Smooth muscle cell of the brain vasculature (primary cell): ENCODE data around the gene DNAJC4.

Experiments used
- DNase-seq: peaks from one replicate; pipeline ENCODE4 v3.0.0-alpha.2; 2012; ENCODE audit warnings: low read depth, low spot score

The DNAJC4 gene

DNA sequence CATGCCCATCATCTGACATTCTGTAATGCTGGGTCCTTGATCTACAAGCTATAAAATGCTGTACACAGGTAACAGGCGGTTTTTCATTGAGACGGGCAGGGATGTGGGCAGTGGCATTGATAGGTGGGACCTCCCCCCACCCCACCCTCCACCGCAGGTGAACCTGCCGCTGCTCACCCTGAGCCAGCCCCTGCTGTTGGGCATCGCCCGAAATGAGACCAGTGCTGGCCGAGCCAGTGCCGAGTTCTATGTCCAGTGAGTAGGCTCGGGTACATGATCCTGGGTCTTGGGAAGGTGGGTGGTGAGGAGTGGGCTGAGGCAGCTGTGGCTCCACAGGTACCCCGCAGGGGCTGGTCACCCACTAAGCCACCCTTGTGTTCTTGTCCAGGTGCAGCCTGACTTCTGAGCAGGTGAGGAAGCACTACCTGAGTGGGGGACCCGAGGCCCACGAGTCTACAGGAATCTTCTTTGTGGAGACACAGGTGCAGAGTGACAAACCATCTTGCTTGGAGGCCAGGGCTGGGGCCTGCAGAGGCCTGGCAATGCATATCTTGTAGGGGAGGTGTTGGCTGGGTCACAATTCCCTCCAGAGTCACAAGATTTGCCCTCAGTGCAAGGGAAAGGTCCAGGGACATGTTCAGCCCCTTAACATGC is 1.1 kb upstream of the DNAJC4 start:
- DNase-seq, result no peak

DNA sequence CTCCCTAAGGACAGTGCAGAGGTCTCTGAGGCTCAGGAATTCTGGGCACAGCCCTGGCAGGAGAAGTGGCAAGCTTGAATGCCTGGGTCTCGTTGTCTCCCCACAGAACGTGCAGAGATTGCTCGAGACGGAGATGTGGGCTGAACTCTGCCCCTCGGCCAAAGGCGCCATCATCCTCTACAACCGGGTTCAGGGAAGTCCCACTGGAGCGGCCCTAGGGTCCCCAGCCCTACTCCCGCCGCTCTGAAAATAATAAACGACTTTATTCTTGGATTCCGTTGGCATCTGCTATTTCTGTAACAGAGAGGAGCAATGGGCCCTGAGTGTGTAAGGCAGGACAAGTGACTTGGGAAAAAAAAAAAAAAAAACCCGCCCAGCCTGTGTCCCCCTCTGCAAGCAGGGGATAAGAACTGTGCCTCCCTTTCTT is 591 bp upstream of the DNAJC4 start:
- DNase-seq, result no peak

DNA sequence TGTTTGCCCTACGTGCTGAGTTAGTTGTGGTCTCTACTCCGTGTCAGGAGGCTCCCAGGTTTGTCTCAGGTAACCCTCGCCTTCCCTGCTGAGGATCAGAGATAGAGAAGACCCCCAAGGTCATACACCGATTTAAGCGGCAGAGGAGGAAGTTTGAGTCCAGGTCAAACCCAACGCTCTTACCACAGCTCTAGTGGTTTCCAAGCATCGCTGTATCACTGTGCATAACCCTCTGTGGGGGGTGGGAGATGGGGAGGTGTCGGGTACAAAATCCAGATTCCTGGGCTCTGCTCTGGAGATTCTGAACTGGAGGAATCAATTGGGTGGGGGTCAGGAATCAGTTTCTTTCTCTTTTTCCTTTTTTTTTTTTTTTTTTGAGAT is 627 bp downstream of the DNAJC4 start:
- DNase-seq, result no peak

DNA sequence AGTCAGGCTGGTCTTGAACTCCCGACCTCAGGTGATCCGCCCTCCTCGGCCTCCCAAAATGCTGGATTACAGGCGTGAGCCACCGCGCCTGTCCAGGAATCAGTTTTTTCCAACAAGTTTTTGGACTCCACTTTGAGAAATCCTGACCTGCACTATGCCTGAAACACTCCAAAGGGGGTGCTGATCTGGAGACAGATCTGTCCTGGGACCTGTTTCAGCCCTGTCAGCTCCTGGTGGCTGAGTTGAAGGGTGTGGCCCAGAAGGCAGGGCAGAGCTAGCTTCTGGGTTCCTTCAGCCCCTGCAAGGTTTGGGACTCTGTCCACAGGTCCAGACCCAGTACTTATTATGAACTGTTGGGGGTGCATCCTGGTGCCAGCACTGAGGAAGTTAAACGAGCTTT is 1.2 kb downstream of the DNAJC4 start:
- DNase-seq, result no peak

DNA sequence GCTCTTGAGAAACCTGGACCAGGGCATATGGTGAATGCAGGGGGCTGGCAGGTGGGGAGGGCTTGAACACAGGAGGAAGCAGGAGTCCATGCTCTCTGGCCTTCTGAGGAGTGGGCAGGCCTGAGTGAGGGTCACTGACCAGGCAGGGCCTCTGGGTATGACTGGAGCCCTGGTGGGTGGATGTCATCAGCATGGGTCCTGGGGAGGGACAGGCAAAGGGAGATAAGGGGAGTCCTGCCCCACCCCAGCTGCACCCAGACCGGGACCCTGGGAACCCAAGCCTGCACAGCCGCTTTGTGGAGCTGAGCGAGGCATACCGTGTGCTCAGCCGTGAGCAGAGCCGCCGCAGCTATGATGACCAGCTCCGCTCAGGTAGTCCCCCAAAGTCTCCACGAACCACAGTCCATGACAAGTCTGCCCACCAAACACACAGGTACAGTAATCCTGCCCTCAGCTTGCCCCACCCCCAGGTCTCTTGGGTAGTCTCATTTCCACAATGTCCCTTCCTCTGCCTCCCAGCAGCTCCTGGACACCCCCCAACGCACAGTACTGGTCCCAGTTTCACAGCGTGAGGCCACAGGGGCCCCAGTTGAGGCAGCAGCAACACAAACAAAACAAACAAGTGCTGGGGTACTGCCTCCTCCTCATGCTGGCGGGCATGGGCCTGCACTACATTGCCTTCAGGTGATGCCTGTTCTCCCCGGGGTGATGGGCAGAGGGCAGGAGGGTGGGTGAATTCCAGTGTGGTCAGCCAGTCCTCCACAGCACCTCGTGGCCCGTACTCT is 2.0 kb downstream of the DNAJC4 start:
- no peak for DNase-seq

DNA sequence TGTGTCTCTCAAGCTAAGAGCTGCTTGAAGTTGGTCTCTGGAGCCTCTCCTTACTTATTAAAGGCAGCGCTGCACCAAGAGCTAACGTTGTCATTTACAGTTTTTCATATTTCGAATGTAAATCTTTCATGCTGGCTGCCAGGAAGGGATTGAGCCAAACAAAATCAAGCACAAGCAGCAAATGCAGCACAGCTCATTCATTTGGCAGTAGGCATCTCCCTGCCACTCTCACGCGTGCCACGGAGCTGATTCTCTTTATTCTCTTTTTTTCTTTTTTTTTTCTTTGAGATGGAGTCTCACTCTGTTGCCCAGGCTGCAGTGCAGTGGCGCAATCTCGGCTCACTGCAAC is 2.6 kb downstream of the DNAJC4 start:
- no peak for DNase-seq

DNA sequence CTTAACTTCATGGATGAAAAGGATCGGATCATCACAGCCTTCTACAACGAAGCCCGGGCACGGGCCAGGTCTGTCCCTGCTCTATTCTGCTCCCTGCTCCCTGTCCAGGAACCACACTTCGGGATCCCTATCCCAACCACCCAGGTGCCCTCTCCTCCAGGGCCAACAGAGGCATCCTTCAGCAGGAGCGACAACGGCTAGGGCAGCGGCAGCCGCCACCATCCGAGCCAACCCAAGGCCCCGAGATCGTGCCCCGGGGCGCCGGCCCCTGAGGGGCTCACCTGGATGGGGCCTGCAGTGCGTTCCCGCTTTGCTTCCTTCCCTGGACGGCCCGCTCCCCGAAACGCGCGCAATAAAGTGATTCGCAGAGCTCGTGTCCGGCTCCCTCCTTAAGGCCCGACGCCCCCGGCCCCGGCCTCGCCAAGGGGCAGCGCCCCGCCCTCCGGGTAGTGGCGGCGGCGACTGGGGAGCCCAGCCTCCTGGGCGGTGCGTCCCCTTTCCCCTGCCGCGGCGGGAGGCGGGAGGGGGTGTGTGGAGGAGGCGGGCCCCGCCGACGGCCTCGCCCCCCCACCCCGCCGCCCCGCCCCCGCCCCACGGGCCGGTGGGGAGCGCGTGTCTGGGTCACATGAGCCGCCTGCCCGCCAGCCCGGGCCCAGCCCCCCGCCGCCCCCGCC is 3.7 kb downstream of the DNAJC4 start, which contains the start of gene VEGFB:
Gene VEGFB (plus strand): TSS at position 672 of the 674 bp plus-strand sequence. CDS start 250 bp downstream, outside the sequence.
- DNase-seq, result no peak

DNA sequence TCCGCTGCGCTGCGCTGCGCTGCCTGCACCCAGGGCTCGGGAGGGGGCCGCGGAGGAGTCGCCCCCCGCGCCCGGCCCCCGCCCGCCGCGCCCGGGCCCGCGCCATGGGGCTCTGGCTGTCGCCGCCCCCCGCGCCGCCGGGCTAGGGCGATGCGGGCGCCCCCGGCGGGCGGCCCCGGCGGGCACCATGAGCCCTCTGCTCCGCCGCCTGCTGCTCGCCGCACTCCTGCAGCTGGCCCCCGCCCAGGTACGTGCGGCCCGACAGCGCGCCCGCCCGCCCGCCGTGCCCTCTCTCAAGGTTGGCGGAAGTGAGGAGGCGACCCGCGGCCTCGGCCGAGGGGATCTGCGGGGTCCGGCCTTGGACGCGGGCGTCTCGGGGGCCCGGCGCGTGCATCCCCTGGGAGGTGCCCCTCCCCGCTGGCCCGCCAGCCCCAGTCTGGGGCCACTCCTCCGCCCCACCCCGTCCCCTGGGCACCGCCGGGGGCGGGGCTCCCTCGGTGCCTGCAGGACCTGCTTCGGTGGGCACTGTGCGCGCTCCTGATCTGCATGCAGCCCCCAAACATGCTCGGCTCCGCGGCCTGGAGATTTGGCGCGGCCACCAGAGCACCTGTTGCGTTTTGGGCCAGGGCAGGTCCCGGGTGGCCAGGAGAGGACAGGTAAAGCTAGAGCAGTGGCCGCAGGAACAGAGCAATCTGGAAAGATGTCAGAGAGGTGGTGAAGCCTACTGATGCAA is 4.5 kb downstream of the DNAJC4 start:
- no peak for DNase-seq

DNA sequence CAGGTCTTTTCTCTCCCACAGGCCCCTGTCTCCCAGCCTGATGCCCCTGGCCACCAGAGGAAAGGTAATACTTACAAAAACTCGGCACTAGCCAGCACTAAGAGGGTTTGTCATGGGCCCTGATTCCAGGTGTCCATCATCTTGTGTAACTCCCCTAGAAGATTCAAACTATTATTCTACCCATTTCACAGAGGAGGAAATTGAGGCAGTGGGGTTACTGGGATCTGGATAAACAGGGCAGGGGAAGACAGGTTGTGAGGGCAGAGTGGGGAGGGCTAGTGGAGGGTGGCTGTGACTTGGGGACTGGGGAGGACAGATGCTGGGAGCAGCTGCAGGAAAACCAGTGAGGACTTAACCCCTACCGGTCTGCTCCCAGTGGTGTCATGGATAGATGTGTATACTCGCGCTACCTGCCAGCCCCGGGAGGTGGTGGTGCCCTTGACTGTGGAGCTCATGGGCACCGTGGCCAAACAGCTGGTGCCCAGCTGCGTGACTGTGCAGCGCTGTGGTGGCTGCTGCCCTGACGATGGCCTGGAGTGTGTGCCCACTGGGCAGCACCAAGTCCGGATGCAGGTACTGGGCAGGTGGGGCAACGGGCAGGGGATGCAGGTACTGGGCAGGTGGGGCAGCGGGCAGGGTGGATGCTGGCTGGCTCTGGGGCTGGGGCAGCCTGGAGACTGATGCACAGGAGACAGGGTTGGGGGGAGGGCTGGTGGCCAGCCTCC is 5.3 kb downstream of the DNAJC4 start:
- DNase-seq, result no peak

DNA sequence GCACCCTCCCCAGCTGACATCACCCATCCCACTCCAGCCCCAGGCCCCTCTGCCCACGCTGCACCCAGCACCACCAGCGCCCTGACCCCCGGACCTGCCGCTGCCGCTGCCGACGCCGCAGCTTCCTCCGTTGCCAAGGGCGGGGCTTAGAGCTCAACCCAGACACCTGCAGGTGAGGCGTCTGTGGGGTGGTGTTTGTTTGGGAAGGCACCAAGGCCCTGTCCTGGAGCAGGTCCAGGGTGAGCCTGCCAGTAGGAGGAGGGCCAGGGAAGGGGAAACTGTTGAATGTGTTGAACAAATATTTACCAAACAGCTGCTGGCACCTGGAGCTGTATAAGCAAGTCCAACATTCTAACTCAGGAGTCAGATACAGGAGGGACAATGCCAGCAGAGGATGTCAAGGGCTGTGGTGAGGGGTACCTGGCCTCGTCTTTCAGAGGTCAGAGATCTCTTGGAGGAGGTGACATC is 7.2 kb downstream of the DNAJC4 start:
- DNase-seq, result no peak

DNA sequence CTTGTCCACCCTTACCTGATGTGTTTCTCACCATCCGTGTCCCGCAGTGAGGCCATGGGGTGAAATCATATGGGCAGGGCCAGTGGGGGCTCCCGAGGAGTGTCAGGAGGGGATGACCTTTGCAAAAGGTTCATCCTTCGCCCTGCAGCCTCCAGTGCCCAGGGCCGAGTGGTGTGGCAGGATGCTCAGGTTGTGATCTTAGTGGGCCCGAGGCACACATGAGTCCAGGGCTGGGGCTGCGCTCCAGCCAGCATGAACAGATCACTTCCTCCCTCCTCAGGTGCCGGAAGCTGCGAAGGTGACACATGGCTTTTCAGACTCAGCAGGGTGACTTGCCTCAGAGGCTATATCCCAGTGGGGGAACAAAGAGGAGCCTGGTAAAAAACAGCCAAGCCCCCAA is 7.7 kb downstream of the DNAJC4 start:
- DNase-seq, result no peak

DNA sequence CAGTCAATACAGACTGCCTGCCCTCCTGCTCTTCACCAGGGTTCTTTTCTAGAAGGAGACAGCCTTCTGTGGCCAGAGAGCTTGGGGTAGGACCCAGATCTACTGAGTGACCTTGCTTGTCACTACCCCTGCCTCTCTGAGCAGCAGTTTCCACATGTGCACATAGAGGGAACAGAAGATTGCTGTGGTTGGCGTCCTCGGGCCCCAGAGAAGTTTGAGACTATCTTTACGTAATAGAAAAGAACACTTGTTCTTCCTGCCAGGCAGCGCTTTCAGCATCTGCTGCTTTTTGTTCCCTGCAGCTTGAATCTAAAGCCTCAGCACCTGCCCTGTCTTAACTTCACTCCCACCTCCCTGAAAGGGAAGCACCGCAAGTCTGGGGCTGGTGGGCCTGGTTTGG is 8.7 kb downstream of the DNAJC4 start:
- DNase-seq, result no peak

DNA sequence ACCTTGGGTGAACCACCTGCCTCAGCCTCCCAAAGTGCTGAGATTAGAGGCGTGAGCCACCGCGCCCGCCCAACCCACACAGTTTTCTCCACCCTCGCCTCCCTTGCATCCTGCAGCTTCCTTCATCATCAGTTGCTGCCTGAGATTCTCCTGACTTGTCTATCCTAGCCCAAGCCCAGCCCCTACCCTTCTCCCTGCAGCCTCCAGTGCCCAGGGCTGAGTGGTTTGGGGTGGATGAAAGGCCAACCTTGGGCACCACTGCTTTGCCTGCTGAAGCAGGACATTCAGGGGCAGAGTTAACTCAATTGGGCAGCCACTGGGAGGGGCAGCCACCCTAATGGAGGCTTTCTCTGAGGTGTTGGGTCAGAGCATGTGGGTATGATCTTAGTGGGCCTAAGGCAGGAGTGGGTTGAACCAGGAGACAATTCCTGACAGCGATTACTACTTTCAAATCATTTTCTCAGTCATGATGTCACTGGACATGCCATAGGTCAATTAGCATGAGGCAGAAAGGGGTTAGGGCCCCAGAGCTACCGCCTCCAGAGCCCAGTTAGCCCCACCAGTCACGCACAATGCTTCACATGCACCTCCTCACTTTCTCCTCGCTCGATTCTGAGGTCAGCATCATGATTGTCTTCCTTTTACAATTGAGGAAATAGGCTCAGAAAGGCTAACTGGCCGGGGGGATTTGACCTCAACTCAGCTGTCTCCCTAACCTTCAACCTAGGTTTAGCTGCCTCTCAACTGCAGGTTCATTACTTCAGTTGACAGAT is 9.5 kb downstream of the DNAJC4 start:
- DNase-seq, result no peak

DNA sequence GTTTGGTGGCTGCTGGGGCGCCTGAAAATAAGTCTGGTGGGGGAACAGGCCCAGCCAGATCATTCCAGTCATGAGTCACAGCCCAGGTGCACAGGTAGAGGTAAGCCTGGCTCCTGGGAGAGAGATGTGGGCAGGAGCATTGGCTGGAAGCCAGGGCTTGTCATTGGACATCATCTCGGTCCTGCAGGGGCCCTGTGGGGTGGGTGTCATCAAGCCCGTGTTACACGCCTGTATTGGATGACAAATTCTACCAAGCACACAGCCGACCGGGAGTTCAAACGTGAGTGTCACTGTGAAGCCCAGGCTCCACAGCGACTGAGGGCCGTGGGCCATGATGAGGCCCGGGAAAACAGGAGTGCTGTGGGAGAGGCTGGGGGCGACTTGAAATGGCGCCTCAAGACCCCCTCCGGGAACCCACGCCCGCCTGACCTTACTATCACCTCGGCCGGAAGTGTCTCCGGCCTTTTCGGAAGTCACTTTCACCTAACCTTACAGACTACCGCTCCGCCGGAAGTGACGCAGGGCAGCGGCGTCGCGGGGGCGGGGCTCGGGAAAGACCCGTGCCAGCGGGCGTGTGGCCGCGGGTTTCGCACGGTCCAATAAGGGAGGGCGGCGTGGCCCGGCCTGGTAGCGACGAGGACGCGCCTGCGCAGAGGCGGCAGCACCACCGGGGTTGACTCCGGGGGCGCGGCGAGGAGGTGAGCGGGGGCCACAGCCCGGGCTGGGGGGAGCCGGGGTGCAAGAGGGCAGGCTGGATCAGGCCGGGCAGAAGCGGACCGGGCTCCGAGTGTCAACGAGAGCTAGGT is 10.3 kb downstream of the DNAJC4 start, which contains the start of gene FKBP2:
Gene FKBP2 (plus strand): TSS at position 661 of the 806 bp plus-strand sequence. CDS start 1,293 bp downstream, outside the sequence.
- peak; percentile 94 for DNase-seq

DNA sequence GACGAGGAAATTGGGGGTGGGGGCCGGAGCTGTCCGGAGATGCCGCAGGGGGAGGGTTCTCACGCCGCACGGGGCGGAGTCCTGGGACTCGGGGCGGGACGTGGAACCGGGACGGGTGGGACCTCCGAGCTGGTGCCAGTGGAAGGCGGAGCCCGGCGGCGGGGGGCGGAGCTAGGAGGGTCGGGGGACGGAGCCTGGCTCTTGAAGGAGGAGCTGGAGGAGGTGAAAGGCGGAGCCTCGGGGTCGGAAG is 10.8 kb downstream of the DNAJC4 start:
- DNase-seq, result peak; percentile 98

DNA sequence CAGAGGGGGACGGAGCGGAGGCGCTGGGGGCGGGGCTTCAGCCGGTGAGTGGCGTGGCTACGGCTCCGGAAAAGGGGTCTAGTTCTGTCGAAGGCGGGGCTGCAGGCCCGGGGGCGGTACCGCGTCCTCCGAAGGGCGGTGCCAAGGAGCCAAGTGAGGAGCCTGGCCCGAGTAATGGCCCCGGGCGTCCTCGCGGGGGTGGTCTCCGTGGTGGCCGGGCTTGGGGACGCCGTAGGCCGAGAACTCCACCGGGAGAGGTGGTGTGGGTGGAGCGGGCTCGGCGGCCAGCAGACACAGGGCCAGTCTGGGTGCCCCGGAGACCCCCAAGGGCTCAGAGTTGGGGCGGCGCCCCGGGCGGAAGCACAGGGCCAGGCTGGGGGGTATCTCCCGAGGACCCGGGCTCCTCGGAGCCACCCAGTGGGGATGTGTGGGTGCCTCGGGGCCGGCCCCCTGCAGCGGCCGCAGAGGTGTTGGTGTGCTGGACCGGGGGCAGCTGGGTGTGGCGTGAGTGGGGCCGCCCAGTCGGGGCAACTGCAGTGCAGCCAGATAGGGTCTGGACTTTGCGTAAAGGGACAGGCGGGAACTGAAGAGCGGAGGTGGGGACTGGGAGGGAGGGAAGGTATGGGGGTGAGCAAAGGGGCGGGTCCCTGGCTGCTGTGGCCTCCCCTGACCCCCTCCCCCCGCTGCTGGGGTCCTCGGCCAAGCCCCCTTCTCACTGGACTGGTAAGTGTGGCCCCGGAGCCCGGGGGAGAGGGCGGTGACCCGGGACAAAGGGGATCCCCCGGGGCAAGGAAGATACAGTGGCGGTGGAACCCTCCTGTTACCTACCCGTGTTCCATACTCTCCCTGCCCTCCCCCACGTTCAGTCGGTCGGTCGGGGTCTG is 11.4 kb downstream of the DNAJC4 start:
- DNase-seq, result no peak

DNA sequence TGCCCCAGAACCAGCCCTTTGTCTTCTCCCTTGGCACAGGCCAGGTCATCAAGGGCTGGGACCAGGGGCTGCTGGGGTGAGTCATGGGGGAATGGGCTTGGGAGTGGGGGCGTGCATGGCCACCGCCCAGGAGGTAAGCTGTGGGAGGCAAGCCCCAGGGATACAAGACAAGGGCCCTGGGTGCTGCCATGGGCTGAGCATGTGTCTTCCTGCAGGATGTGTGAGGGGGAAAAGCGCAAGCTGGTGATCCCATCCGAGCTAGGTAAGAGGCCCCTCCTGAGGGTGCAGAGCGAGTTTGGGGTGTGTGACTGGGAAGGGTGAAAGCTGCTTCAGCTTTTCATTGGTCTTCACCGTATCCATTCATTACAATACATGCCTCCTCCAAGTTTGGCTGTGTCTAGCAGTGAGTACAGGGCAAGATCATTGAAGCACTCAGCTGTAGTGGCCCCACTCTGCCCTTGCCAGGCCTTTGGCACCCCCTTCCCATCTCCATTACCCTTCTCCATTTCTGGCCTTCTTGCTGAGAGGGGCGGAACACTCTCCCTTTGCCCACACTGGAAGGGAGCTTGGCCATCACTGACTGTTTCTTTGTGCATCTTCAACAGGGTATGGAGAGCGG is 13.0 kb downstream of the DNAJC4 start:
- DNase-seq, result no peak

DNA sequence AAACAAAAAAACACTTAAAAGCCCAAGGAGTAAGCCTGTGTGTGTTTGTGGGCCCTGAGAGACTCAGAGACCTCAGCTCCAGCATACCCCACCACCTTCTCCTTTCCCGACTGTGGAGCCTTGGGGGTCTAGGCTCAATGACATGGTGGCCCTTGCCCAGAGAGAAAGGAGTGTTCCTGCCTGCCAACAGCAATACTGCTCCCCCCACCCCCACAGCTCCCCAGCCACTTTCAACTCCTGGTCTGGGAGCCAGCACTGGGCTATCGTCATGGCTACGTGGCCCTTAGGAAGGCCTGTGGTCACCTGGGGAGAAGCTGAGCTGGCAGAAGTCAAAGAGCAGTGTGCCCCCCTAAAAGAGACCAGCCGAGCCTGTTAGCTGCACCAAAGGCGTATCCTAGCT is 13.8 kb downstream of the DNAJC4 start:
- no peak for DNase-seq
